H1 (cell line): Measurements from ENCODE around the gene FBXO38. TPM values are rescaled to one million over a fixed set of nuclear protein-coding genes. Genes with fewer than 3 reads are reported as not detected.

Experiments
- TBP ChIP-seq: IDR thresholded peaks from 2 replicates; pipeline ENCODE4 v1.6.1; 2011; ENCODE audit warnings: low read depth, low read length, improper control_type of control experiment
- polyA plus RNA-seq, 7 experiments: library from polyadenylated mRNA; depleted of rRNA in 3 of 7; stranded (reverse) in 5 of 7; unstranded in 2 of 7; fragments of >200 nt in 5 of 7; fragments of 200-250 nt in 2 of 7; gene quantifications; 1 replicate in 5 of 7; 2 replicates in 1 of 7; 4 replicates in 1 of 7; pipeline versions ENCODE4 v1.2.1 to v1.2.3, GENCODE V29; 2011 to 2013; ENCODE audit warnings: missing spikeins in 2 of 7, mixed read lengths in 2 of 7
- total RNA-seq: library from RNA; stranded (reverse); fragmentation: NEBNext Ultra II Directional; extraction: Animal tissue kit (Norgen Biotek cat#: 25700); gene quantifications from 2 replicates; pipeline ENCODE4 v1.2.1, GENCODE V29; 2021

FBXO38 gene
- total and polyA plus RNA-seq, 2 of the 8 experiments (the other 6 are each of a cell fraction or from before 2014, with no cell fraction given) = 9.1 to 34.3 TPM

DNA sequence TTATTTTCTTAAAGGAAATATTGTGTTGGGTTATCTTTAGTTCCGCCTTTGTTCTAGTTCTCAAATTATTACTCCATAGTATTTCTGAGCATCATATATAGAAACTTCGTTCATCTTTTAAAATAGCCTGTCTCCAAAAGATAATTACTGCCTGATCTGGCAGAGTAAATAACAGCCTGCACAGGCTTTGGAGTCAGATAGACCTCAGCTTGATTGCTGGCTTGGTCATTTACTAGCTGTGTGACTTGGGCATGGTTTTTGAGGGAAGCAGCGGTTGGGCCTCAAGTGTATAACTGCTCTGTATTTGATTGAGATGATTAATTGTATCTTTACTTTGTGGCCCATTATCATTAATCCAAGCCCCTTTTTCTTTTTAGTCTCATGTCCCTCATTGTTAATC is 50.1 kb downstream of the FBXO38 start (continued):
- no peak for TF ChIP-seq TBP
